AG04449 (cell line): ENCODE measurements around the gene HOXA13.

Source experiments
- CTCF ChIA-PET: fragments of 350-600 bp; formaldehyde crosslinking; extraction: SDS; loops from one replicate; lab custom pipeline; 2021; ENCODE audit warnings: antibody characterized with exemption; lab: Yijun Ruan, JAX
- POLR2A ChIA-PET: fragments of 400-600, 350-600 bp; formaldehyde crosslinking; extraction: SDS; loops from one replicate; lab custom pipeline; 2020; ENCODE audit warnings: antibody characterized with exemption, inconsistent platforms; lab: Yijun Ruan, JAX
- DNase-seq: peaks from one replicate; pipeline ENCODE4 v3.0.0-alpha.2; 2010; ENCODE audit warnings: low read depth, low spot score
- H3K4me3 ChIP-seq: 2 replicates; pipeline ENCODE4 v1.5.1; 2011; ENCODE audit warnings: low read depth, mild to moderate bottlenecking, control low read depth, low read length
- CTCF ChIP-seq: IDR thresholded peaks from one replicate; pipeline ENCODE4 v1.5.1; 2011; ENCODE audit warnings: mild to moderate bottlenecking, moderate library complexity, low read length, control low read depth, inconsistent platforms; ENCODE audit not compliant: insufficient read depth; ENCODE audit errors: missing control alignments

The HOXA13 gene

GRCh38 chr7:27221201-27221797, 21.4 kb upstream of the HOXA13 start:
- CTCF ChIA-PET, result interaction anchor here (0.6 kb wide), 1 partner anchor 564 kb away, joined by 3 read pairs; no protein-coding TSS in a partner anchor
- TF ChIP-seq CTCF, result no peak
- DNase-seq, result no peak
- no peak overlapping the region for H3K4me3 ChIP-seq
- POLR2A ChIA-PET, result no interaction called here

GRCh38 chr7:27220440-27220955, 20.6 kb upstream of the HOXA13 start:
- CTCF ChIA-PET, result no interaction called here
- no peak for DNase-seq

GRCh38 chr7:27219821-27220220, 19.9 kb upstream of the HOXA13 start:
- POLR2A ChIA-PET, result no interaction called here

More at GRCh38 chr7:27220440-27220955, 20.6 kb upstream of the HOXA13 start:
- no peak overlapping the region for H3K4me3 ChIP-seq
- TF ChIP-seq CTCF, result no peak
- POLR2A ChIA-PET, result no interaction called here

GRCh38 chr7:27217951-27218350, 18.1 kb upstream of the HOXA13 start:
- ChIA-PET CTCF (interaction anchor here (0.6 to 1.7 kb wide), 4 partner anchors 7 to 416 kb away, joined by 3 to 4 read pairs (median 3); no protein-coding TSS in a partner anchor), POLR2A (no interaction called here)
- no peak for DNase-seq
- no peak for TF ChIP-seq CTCF
- H3K4me3 ChIP-seq, result no peak overlapping the region

More at GRCh38 chr7:27219821-27220220, 19.9 kb upstream of the HOXA13 start:
- no peak for TF ChIP-seq CTCF
- CTCF ChIA-PET, result interaction anchor here (1.7 kb wide), 1 partner anchor 9 kb away, joined by 4 read pairs; no protein-coding TSS in a partner anchor
- no peak overlapping the region for H3K4me3 ChIP-seq
- DNase-seq, result no peak

GRCh38 chr7:27215356-27215755, 15.5 kb upstream of the HOXA13 start:
- H3K4me3 ChIP-seq, result no peak overlapping the region
- ChIA-PET POLR2A (no interaction called here), CTCF (interaction anchor here (0.8 kb wide), 1 partner anchor 9 kb away, joined by 3 read pairs; no protein-coding TSS in a partner anchor)
- no peak for TF ChIP-seq CTCF
- DNase-seq, result no peak

GRCh38 chr7:27214239-27214950, 14.5 kb upstream of the HOXA13 start:
- TF ChIP-seq CTCF, result no peak
- H3K4me3 ChIP-seq, result no peak overlapping the region
- DNase-seq, result no peak
- POLR2A ChIA-PET, result no interaction called here
- CTCF ChIA-PET, result interaction anchor here (0.8 kb wide), 1 partner anchor 8 kb away, joined by 3 read pairs; no protein-coding TSS in a partner anchor
